Smooth muscle cell of the brain vasculature (primary cell): ENCODE measurements around the gene DNAH10.

Experiments used
- DNase-seq: peaks from one replicate; pipeline ENCODE4 v3.0.0-alpha.2; 2012; ENCODE audit warnings: low read depth, low spot score

The DNAH10 gene

DNA sequence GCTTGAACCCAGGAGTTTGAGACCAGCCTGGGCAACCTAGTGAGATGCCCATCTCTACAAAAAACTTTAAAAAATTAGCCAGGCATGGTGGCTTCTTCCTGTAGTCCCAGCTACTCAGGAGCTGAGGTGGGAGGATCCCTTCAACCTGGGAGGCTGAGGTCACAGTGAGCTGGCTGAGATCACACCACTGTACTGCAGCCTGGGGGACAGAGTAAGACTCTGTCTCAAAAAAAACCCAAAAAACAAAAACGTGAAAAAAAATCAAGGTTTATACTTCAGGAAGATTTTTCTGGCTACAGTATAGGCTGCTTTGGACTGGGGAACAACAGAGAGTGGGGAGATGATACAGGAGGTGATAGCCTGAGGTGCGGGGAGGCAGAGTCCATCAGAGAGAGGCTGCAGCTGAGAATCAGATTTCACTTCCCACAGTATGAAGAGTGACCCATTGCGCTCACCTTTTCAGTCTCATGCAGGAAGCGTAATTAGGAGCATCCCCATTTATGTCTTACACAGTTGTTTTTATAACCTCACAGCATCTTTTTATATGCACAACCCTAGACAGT is 28.9 kb downstream of the DNAH10 start:
- DNase-seq: no peak

DNA sequence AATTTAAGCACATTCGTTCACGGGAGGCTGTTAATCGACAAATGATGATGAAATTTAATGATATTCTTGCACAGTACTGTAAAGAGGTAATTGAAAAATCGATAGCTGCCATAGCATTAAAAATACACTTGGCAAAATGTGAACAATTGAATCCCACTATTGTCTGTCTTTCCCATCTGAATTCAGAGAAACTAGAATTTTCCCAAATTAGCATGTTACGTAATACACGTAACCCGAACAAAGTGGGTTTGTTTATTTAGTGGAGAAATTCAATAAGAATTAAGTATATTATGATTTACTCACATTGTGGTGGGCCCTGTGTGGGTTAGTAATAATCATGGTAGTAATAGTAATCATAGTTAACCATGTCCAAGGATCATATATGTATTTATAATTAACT is 31.9 kb downstream of the DNAH10 start:
- DNase-seq: no peak

DNA sequence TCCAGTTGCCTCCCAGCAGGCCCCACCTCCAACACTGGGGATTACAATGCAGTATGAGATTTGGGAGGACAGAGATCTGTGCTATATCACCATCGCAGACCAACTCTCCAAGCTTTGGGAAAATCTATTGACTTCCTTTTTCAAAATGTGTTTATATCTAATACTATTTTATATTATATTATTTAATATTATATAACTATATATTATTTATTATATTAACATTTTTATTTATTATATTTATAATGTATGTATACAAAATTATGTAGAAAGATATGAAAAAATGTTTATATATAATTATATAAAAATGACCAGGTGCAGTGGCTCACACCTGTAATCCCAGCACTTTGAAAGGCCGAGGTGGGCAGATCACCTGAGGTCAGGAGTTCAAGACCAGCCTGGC is 36.4 kb downstream of the DNAH10 start:
- DNase-seq: no peak

DNA sequence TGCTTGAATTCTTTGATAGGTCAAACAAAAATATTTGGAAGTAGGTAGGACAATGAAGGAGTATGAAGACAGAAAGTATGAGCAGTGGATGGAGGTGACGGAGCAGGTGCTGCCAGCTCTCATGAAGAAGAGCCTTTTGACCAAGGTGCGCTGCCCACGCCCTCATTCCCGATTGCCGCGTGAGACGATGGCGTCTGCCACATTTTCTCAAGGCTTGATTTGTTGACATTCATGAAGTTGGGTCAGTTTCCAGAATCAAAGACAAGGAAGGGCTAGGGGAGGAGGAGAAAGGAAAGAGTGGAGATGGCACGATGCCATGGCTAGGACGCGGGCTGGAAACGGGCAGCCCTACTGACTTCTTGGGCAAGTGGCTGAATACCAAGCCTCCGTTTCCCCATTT is 37.1 kb downstream of the DNAH10 start:
- no peak for DNase-seq

DNA sequence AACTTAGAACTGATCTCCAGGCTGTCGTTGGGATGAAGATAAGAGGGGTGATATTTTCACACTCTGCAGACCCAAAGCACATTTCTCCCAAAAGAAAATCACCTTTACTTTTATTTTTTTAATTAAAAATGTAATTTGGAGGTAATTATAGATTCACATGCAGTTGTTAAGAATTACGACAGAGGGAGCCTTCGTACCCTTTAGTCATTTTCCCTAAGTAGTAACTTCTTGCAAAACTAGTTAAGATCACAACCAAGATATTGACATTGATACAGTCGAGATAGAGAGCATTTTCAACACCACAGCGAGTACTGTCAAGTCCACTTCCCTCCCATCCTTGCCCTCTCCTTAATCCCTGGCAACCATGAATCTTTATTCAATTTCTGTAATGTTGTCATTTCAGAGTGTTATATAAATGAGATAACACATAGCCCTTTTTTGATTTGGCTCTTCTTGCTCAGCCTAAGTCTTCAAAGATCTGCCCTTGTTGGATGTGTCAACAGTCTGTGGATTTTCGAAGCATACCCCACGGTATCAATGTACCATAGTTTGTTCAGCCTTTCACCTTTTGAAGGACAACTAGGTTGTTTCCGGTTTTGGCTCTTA is 39.6 kb downstream of the DNAH10 start:
- DNase-seq: no peak

DNA sequence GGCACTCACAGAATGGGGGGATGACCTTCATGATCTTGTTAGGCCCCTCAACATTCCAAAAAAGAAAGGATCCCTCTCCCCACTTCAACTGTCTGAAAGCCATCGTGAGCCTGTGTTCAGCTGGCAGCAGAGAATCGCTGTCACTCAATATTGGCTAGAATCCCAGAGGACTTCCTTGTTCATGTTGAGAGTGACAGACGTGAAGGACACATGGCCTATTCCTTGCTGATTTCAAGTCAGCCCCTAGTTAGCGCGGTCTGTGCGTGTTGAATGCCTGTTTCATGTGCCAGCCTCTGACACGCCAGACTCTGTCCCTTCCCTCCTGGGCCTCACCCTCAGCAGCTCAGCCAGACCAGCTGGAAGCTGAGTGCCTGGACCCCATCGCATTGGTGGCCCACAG is 43.1 kb downstream of the DNAH10 start:
- DNase-seq: no peak

DNA sequence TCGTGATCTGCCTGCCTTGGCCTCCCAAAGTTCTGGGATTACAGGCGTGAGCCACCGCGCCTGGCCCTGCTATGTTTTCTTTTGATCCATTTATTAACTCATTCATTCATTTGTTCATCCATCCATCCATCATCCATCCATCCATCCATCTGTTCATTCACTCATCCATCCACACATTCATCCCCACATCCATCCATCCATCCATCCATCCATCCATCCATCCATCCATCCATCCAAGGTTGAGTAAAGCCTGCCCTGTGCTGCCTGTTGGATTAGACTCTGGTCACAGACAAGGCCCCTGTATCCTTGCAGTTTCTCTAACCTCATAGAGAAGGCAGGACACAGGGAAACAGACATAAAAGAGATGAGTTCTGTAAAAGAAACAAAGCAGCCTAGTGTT is 44.9 kb downstream of the DNAH10 start:
- no peak for DNase-seq

DNA sequence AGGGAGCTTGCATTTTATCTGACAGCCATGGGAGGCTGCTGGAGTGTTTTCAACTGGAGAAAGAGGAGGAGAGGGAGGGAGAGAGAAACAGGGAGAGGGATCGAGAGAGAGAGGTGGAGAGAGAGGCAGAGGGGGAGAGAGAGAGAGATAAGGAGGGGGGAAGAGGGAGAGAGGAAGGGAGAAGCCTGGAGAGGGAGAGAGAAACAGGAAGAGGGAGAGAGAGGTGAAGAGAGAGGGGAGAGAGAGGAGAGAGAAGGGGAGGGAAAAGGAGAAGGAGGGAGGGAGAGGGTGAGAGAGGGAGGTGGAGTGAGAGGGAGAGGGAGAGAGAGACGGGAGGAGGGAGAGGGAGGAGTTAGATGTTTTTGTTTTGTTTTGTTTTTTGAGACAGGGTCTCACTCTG is 45.6 kb downstream of the DNAH10 start:
- no peak for DNase-seq

DNA sequence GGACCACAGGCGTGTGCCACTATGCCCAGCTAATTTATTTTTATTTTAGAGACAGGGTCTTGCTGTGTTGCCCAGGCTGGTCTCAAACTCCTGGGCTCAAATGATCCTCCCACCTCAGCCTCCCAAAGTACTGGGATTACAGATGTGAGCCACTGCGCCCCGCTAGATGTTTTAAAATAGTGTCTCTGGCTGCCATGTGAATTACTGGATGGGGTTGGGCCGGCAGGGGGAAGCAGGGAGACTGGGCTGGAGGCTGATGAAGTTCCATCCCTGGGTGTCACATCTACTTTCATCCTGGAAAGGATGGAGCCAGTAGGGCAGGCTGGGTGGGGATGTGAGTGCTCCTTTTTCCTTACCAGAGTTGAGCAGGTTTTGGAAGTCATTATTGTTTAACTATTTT is 46.1 kb downstream of the DNAH10 start:
- DNase-seq: no peak

DNA sequence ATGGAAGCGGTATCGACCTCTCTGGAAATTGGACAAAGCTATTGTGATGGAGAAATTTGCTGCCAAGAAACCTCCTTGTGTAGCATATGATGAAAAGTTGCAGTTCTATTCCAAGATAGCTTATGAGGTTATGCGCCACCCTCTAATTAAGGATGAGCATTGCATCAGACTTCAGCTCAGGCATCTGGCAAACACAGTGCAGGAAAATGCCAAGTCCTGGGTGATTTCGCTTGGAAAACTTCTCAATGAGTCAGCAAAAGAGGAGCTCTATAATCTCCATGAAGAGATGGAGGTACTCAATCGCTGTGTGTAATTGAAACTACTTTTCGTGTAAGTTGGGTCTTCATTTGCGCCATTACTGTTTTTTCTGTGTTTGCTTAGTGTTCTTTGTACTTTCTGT is 51.2 kb downstream of the DNAH10 start:
- DNase-seq: no peak

DNA sequence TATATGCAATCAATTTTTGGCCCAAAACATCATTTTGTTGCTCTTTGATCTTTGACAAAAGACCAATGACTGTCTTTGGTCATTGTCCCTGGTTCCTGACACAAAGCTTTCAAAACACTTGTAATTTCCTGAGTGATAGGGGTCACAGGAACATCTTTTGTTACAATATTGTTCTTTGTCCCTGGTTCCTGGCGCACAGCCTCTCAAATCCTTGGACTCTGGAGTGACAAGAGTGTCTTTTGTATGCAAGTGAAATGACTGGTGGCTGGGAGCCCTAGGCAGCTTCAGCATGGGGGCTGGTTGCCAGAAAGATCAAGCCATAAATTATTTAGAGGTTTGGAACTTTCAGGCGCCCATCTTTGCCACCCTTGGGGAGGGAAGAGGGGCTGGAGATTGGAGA is 53.9 kb downstream of the DNAH10 start:
- no peak for DNase-seq

DNA sequence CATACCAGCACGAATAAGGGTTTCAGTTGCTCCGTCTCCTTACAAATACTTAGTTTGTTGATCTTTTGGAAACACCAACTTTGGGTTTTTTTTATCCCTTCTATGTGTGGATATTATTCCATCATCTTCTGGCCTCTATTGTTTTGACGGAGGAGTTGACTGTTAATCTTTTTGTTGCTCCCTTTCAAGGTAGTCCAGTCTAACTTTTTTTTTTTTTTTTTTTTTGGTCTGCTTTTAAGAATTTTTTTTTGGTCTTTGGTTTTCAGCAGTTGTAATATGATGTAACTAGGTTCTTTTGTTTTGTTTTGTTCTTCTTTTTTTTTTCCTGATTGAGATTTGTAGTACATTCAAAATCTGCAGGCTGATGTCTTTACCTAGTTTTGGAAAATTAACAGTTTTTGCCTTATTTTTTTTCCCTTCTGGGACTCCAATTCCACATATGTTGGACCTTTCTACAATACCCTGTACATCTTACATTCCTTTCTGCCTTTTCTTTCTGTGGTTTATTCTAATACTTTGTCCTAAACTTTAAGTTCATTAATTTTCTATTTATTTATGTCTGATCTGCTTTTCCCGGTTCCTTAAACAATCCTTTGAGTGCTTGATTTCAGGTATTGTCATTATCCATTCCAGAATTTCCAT is 54.9 kb downstream of the DNAH10 start:
- no peak for DNase-seq

DNA sequence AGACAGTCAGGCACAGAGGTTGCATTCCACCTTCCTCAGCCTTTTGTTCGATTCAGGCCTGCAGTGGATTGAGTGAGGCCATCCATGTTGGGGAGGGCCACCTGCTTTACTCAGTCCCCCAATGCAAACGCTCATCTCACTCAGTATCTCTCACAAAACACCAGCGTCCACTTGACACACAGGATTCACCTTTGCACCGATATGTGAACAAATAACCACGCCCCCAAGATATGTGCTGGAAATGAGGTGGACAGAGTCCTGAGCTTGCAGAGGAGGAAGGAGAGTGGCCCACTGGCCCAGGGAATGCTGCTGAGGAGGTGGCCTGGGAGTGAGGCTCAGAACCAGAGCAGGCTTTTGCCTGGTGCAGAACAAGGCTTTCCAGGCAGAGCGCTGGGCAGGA is 60.7 kb downstream of the DNAH10 start:
- DNase-seq: no peak

DNA sequence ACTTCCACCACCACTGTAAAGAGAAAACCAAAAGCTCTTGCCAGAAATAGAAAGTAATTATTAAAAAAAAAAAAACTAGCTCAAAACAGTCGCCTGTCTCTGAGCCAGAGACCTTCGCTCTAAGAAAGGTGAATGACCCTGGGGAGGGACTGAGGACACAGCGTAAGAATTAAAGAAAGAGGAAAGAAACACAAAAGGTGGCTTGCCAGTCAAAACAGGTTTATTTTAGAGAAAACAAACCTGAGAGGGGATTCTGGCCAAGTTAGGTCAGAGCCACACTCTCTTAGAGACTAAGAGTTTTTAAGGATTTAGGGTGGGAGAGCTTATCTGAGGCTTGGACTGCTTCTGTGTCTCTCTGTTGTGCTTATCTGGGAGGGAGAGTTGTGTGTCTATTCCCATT is 66.0 kb downstream of the DNAH10 start:
- DNase-seq: no peak

DNA sequence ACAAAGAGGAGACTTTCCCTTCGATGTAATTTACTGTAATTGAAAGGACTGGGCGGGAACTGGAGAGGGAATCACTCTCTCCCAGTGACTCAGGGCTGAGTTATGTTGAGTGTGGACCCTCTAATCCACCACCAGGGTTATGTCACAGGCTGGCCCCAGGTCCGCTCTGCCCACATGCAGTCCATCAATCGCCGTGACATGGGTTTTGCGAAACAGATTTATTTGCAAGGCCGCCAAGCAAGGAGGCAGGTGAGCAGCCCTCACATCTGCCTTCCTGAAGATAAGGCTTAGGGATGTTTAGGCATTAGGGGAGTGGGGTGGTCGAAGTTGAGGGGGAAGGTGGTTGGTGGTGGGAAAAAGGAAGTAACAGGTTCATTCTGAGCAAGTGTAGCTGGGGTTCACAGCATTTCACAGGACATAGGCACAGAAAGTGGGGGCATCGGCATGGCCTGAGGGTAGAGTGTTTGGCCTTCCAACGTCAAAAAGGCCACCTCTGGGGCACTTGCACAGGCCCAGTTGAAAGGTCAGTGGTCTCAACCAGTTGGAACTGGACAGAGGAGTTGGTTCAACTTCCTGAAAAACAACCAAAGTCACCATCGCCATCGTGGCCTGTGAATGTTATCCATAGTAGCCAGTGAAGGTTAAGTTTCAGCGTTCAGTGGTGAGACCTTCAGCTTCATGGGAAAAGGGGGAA is 66.9 kb downstream of the DNAH10 start:
- DNase-seq: no peak

DNA sequence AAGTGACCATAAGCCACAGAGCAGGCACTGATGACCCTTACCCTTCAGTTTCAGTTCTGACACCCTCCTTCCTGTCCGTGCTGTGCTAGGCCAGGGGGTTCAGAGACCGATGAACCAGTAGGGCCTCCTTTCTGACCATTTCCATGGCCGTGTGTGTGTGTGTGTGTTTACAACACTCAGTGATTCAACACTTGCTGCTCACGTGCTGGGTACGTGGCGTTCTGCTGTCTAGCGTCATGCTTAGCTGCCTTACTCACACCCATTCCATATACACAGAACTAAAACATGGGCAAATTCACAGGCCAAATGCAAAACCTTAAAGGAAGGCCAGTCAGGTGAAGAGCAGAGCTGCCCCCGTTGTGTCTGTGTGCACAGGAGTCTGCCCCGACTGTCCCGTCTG is 67.5 kb downstream of the DNAH10 start:
- no peak for DNase-seq

DNA sequence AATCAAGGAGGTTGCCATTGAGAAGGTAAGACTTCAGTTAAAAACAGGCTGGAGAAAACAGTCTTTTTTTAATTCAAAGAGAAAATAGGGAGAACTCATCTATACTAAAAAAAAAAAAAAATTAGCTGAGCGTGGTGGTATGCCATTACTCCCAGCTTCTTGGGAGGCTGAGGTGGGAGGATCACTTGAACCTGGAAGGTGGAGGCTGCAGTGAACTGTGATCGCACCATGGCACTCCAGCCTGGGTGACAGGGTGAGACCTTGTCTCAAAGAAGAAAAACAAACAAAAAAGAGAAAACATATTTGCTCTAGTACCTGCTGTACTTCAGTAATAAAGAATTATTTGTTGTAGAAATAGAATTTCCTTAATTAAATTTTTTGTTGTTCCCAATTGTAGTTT is 68.6 kb downstream of the DNAH10 start:
- DNase-seq: no peak

DNA sequence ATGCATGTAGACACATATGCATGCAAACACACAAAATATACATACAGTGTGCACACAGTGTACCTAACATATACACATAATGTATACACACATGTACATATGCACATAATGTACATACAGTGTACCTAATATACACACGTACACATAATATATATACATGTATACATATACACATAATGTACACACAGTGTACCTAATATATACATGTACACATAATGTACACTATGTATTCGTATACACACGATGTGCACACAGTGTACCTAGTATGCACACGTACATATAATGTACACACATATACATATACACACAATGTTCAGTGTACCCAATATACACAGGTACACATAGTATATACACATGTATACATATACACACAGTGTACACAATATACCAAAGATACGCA is 70.0 kb downstream of the DNAH10 start:
- no peak for DNase-seq

DNA sequence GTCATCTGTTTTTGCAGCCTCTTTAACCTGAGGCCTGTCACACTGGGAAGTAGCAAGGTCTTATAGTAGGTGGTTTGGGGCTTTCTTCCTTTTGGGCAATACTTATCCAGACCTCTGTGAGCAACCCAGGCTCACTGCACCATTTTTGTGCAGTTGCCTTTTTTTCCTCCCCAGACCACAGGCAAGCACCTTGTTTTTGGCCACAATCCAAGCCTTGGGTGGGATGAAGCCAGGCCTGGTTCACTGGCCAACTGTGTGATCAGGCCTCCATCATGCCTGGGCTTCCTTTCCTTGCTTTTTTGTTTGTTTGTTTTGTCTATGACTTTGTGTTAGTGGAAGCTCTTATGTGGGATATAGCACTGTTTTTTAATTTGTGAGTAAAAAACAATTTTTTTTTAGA is 71.7 kb downstream of the DNAH10 start:
- no peak for DNase-seq

DNA sequence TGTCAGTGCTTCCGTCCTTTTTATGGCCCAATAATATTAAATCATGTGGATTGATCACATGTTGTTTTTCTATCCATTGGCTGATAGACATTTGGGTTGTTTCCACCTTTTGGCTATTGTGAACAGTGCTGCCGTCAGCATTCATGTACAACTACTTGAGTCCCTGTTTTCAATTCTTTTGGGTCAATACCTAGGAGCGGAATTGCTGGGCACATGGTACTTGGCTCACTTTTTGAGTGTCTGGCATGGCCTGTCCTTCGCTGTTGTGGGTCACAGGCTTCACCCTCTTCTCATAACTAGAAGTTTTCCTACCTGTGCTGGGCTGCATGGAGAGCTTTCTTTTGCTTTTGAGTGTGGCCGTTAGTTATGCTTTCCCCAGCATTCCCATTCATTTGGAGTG is 72.7 kb downstream of the DNAH10 start:
- no peak for DNase-seq

DNA sequence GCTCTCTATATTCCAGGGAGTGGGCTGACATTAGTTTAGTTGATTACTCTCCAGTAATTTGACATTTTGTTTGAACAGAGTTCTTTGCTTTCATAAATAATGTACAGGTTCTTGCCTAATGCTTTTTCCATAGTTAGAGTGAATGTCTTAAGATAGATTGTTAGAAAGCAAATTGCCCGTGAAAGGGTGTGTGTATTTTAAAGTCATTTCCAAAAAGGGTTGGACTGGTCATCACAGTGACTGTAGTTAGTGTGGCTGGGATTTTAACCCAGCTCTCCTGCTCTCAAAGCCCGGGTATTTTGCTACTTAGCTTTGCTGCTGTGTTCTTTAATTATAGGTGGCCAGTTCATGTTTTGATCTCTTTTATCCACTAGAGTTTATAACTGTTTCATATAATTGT is 74.2 kb downstream of the DNAH10 start:
- no peak for DNase-seq

DNA sequence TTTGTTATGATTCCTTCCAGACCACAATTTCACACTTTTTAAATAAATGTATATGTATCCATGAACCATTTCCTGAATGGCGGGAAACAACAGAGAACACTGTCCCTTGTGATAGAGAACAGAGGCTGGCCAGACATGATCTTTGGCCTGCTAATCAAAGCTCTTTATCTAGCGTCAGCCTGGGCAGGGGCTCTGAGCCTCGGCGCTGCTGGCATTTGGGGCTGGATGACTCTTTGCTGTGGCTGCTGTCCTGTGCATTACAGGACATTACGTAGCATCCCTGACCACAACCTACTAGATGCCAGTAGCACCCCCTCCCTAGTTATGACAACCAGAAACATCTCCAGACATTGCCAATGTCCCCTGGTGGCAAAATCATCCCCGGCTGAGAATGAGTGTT is 77.7 kb downstream of the DNAH10 start:
- no peak for DNase-seq

DNA sequence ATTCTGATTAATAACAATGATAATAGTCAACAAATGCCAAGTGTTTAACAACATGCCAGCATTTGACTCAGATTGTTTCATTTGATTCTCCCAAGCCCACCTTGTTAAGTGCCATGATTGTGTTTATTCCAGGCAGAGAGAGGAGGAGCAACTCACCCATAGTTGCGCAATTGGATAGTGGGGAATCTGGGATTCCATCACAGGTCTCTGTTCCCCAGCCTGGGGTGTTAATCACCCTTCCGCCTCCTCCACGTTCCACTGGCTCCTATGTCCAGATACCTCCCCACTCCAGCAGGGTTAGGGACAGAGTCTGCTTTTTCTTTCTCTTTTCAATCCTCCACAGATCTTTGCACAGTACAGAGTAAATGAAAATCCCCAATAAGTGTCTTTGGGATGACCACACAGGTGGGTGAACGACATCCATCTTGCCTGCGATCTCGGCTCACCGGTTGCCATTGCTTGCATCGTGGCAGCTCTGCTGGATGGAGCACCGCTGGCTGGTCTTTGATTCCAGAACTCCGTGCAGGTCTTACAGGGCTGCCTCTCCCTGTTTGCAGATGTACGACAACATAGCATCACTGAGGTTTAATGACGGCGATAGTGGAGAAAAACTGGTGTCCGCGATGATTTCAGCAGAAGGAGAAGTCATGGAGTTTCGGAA is 78.8 kb downstream of the DNAH10 start:
- DNase-seq: no peak
